ENCODE measurements around the gene CMC2.

DNA sequence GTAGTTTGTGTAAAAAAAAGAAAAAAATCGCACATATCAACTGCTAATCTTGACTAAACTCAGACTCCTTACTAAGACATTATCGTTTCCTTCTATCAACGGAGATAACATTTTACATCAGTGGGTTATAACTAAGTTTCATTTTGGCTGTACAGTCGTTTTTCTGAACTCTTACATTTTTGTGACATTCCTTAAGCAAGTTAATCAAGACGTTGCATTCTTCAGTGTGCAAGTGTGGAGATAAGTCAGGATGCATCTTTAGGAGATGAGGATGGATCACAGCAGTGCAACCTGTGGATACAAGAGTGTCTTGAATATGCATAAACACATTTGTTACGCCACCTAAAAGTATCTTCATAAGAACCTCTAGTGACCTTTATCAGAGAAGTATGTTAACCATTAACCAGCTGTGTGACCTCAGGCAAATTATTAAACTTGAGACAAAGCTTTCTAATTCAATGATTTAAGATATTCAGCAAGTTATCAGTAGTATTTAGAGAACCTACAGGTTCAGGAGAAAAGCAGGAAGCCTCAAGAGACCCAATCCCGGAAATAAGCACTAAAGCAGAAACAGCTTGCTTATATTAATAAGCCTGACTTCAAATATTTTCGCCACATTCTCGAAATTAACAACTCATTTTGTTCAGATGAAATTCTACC, 9.4 kb downstream of the CMC2 start:
- TF ChIP-seq POLR2A (IDR thresholded peaks at IDR 0.05; ENCODE audit: low read depth, low read length), result no peak
- no peak for TF ChIP-seq POLR2AphosphoS5 (IDR thresholded peaks at IDR 0.05; ENCODE audit: low read depth, low read length)
- TF ChIP-seq SPI1 (IDR thresholded peaks at IDR 0.05; ENCODE audit: low read depth, low read length), result no peak
- no peak for TF ChIP-seq TAF1 (IDR thresholded peaks at IDR 0.05; ENCODE audit: low read depth, low read length)
- TF ChIP-seq PAX5 (IDR thresholded peaks at IDR 0.05; ENCODE audit: insufficient read depth, low read length, severe bottlenecking), result no peak
- 0 out of 2 replicates have a peak, but pooled peaks have one; percentile 33 for TF ChIP-seq POU2F2 (IDR thresholded peaks at IDR 0.05; ENCODE audit: low read depth, low read length)

Data from GM12891 (cell line).